ENCODE measurements around the gene ABL1.

ABL1 gene

GRCh38 chr9:130934702-130935647 lies 99.9 kb downstream of the ABL1 start:
- DNase-seq = no peak

GRCh38 chr9:130935648-130936271 lies 100.7 kb downstream of the ABL1 start:
- DNase-seq = no peak

GRCh38 chr9:130936285-130937117 lies 101.4 kb downstream of the ABL1 start:
- no peak for DNase-seq
